ENCODE measurements around the gene MAP2.

GRCh38 chr2:209472112-209472832, 48.4 kb downstream of the MAP2 start:
- TF ChIP-seq TAF1 (IDR thresholded peaks at IDR 0.05; ENCODE audit: borderline replicate concordance, low read depth, low read length) (no peak), POLR2A (IDR thresholded peaks at IDR 0.05; ENCODE audit: low read depth, low read length) (no peak)
